Progenitor cell of endocrine pancreas (in vitro differentiated cells): Measurements from ENCODE around the gene RREB1. TPM values are rescaled to one million over a fixed set of nuclear protein-coding genes. Genes with fewer than 3 reads are reported as not detected.

Experiments
- DNase-seq: peaks from one replicate; pipeline ENCODE4 v3.0.0; 2021; ENCODE audit warnings: low spot score; ENCODE audit not compliant: unreplicated experiment
- H3K27ac Mint-ChIP-seq: 2 replicates; pipeline ENCODE4 v1.8.0; 2021; ENCODE audit warnings: mild to moderate bottlenecking, moderate library complexity, mixed read lengths
- H3K27me3 Mint-ChIP-seq: 2 replicates; pipeline ENCODE4 v1.8.0; 2021; ENCODE audit warnings: mixed read lengths
- H3K36me3 Mint-ChIP-seq: 2 replicates; pipeline ENCODE4 v1.8.0; 2022; ENCODE audit warnings: mixed read lengths; ENCODE audit not compliant: insufficient read depth
- H3K4me1 Mint-ChIP-seq: 2 replicates; pipeline ENCODE4 v1.8.0; 2021; ENCODE audit warnings: low read depth, mixed read lengths
- H3K4me3 Mint-ChIP-seq: 2 replicates; pipeline ENCODE4 v1.8.0; 2021; ENCODE audit warnings: low read depth, mild to moderate bottlenecking, moderate library complexity, mixed read lengths
- H3K9me3 Mint-ChIP-seq: 2 replicates; pipeline ENCODE4 v1.8.0; 2021; ENCODE audit warnings: low read depth, mixed read lengths
- total RNA-seq: library from RNA; stranded (reverse); gene quantifications from 2 replicates; pipeline ENCODE4 v1.2.1, GENCODE V29; 2021
- TF ChIP-seq, protein P1 (sequence below): fragments of 200-600 bp; sonication (generic); IDR thresholded peaks from one replicate; pipeline ENCODE4 v1.5.0; 2021; ENCODE audit warnings: antibody characterized with exemption, mild to moderate bottlenecking; ENCODE audit not compliant: unreplicated experiment

RREB1 gene
- total RNA-seq, 1 donor from 2014 or later = 71.7 TPM

DNA sequence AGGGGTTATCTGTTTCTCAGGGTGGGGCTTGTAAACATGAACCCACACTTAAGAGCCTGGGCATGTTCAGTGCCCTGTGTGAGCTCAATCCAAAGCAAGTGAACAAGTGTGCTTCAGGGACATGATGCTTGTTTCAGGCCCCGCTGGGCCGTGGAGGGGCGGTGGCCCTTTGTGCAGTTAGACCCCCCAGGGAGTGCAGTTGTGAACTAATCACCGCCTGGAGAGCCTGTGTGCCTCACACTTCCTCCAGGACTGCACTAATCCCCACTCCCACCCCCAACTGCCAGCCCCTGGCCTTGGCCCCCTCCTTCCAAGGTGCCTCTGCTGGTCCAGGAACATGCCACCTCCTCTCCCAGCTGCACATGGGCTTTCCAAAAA is 58.1 kb downstream of the RREB1 start:
- no peak for DNase-seq
- Mint-ChIP-seq H3K4me3 (no peak overlapping the region), H3K4me1 (peaks cover 72% of the 10 kb centered on the region), H3K27me3 (no peaks in the 10 kb centered on the region), H3K27ac (peak overlapping the region; percentile 84), H3K36me3 (peaks cover 2% of the 10 kb centered on the region), H3K9me3 (no peaks in the 10 kb centered on the region)
- TF ChIP-seq, protein P1, sequence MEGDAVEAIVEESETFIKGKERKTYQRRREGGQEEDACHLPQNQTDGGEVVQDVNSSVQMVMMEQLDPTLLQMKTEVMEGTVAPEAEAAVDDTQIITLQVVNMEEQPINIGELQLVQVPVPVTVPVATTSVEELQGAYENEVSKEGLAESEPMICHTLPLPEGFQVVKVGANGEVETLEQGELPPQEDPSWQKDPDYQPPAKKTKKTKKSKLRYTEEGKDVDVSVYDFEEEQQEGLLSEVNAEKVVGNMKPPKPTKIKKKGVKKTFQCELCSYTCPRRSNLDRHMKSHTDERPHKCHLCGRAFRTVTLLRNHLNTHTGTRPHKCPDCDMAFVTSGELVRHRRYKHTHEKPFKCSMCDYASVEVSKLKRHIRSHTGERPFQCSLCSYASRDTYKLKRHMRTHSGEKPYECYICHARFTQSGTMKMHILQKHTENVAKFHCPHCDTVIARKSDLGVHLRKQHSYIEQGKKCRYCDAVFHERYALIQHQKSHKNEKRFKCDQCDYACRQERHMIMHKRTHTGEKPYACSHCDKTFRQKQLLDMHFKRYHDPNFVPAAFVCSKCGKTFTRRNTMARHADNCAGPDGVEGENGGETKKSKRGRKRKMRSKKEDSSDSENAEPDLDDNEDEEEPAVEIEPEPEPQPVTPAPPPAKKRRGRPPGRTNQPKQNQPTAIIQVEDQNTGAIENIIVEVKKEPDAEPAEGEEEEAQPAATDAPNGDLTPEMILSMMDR = no peak

DNA sequence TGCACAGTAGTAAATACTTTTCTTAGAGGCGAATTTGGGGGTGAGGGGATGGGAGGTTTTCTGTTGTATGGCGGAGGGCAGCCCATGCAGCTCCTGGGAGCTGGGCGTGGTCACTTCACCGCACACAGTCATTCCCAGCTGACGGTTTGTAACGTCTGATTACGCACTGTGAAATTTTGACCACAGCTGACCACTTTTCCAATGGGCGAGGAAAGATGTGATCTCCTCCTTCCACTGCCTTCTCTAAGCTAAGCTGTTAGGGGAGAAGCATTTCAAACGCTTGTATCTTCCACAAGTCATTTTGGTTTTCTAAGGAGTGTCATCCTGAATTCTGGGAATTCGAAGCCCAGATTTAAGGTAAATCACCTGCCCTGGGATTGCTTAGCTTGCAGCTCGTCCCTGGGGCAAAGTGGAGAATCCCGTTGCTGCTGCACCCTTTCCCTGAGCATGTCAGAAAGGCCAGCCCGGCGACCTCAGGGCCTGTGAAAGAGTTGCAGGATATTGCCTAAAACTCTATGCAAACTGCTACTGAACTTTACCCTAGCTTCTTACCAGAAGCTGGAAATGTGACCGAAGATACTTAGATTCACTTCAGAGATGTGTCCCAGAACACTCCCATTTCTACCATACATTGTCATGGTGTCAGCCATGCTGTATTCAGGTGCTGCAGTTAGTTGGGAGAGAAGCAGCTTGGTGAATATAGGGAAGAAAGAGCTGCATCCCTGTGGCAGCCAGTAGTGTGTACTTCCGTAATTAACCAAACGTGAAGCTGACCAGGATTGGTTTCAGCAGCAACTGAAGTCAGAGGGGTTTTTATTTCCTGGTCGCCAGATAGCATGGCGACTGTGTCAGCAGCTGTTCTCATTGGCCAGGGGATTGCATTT is 58.9 kb downstream of the RREB1 start:
- DNase-seq = no peak
- no peak overlapping the region for H3K4me3 Mint-ChIP-seq
- H3K9me3 Mint-ChIP-seq = no peaks in the 10 kb centered on the region
- TF ChIP-seq, protein P1 = no peak
- H3K36me3 Mint-ChIP-seq = peaks cover 2% of the 10 kb centered on the region
- peaks cover 70% of the 10 kb centered on the region for H3K4me1 Mint-ChIP-seq
- H3K27me3 Mint-ChIP-seq = no peaks in the 10 kb centered on the region
- peak overlapping the region; percentile 48 for H3K27ac Mint-ChIP-seq

DNA sequence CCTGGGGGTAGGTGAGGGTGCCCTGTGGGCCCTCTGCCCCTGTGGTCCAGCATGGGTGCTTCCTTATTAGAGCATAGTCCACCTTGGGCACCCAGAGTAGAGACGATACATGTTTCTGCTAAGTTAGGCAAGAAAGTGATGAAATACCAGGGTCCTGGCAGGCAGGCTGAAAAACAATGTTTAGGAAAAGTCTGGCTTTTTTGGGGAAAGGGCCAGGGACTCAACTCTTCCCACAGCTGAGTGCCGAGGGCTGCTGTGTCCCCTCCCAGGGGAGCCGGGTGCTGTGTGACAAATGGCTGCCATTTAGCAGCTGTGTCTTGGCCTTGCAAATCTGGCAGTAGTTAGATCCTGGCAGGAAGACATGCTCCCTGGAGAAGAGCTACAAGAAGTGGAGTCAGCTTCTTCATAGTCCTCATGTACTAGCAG is 61.5 kb downstream of the RREB1 start:
- Mint-ChIP-seq H3K4me3 (no peak overlapping the region), H3K27me3 (no peaks in the 10 kb centered on the region), H3K36me3 (no peaks in the 10 kb centered on the region), H3K4me1 (peaks cover 54% of the 10 kb centered on the region), H3K27ac (no peak overlapping the region), H3K9me3 (no peaks in the 10 kb centered on the region)
- TF ChIP-seq, protein P1 = no peak
- no peak for DNase-seq

DNA sequence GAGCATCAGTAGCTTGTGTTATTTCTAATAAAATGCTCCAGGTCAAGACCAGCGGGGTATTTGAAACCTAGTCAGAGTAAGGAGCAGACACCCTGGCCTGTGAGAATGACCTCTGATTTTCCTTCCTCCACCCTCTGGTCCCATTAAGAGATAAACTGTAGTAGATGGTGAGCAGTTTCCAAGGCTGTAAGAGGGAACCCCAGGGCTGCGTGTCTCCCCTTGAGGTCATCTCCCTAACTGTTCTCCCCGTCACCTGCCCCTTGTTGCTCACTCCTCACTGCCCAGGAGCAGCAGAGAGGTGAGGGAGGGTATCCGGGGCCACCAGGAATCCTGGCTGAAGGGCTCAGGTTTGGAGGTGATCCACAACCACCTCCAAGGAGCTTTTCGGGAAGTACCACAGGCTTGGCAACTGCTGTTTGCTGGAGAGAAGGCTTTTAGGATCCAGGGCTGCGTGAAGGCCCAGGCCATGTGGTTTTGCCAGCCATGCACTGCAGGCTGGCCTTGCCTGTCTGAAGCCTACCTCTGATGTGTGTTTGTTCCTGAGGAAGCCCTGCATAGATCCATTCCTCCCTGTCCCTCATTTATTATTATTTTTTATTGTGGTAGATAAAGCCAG is 62.5 kb downstream of the RREB1 start:
- Mint-ChIP-seq H3K9me3 (no peaks in the 10 kb centered on the region), H3K27me3 (no peaks in the 10 kb centered on the region), H3K4me3 (no peak overlapping the region), H3K4me1 (peaks cover 45% of the 10 kb centered on the region), H3K36me3 (no peaks in the 10 kb centered on the region), H3K27ac (peak overlapping the region; percentile 59)
- TF ChIP-seq, protein P1 = no peak
- no peak for DNase-seq

DNA sequence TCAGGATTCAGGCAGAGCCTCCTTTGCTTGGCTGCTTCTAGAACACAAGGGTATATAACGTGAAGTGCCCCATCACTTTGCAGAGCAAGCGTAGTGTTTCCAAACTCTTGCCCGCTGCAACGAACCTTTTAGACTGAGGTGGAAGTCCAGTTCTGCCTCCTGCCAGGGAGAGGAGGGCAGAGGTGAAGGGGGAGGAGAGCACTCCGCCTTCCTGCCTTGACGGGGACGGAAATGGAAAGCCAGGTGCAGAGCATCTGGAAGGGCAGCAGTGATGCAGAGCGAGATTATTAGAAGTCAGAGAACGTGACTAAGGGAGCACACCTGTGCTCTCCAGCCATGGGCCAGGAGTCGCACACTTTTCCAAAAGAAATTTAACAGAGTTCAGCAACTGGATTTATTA is 63.4 kb downstream of the RREB1 start:
- Mint-ChIP-seq H3K4me3 (no peak overlapping the region), H3K9me3 (no peaks in the 10 kb centered on the region)

More for the DNA sequence above, 63.4 kb downstream of the RREB1 start:
- H3K27ac Mint-ChIP-seq = peak overlapping the region; percentile 2
- H3K4me1 Mint-ChIP-seq = peaks cover 40% of the 10 kb centered on the region
- TF ChIP-seq, protein P1 = no peak
- H3K27me3 Mint-ChIP-seq = no peaks in the 10 kb centered on the region
- no peak for DNase-seq
- no peaks in the 10 kb centered on the region for H3K36me3 Mint-ChIP-seq
